GM12801 (cell line): ENCODE measurements around the gene PADI1.

Experiments
- TF ChIP-seq, protein P1 (sequence below): IDR thresholded peaks from one replicate; pipeline ENCODE4 v1.5.1; 2011; ENCODE audit warnings: control low read depth; ENCODE audit not compliant: insufficient read length; ENCODE audit errors: extremely low read depth

Gene PADI1

DNA sequence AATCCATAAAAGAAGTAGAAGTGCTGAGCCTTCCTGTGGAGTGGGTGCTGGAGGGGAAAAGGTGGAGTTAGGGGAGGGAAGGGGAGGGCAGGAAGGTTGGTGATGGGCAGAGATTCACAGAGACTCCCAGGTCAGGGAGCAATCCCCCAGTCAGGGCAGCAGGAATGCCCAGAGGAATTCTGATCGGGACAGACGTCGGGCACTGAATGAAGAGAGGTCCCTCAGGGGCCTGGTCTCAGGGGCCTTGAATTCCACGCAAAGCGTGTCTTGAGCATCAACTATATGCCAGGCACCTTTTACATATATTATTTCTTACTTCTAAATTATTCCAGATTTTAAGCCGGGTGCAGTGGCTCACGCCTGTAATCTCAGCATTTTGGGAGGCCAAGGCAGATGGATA lies 7.2 kb upstream of the PADI1 start:
- TF ChIP-seq, protein P1, sequence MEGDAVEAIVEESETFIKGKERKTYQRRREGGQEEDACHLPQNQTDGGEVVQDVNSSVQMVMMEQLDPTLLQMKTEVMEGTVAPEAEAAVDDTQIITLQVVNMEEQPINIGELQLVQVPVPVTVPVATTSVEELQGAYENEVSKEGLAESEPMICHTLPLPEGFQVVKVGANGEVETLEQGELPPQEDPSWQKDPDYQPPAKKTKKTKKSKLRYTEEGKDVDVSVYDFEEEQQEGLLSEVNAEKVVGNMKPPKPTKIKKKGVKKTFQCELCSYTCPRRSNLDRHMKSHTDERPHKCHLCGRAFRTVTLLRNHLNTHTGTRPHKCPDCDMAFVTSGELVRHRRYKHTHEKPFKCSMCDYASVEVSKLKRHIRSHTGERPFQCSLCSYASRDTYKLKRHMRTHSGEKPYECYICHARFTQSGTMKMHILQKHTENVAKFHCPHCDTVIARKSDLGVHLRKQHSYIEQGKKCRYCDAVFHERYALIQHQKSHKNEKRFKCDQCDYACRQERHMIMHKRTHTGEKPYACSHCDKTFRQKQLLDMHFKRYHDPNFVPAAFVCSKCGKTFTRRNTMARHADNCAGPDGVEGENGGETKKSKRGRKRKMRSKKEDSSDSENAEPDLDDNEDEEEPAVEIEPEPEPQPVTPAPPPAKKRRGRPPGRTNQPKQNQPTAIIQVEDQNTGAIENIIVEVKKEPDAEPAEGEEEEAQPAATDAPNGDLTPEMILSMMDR: no peak

DNA sequence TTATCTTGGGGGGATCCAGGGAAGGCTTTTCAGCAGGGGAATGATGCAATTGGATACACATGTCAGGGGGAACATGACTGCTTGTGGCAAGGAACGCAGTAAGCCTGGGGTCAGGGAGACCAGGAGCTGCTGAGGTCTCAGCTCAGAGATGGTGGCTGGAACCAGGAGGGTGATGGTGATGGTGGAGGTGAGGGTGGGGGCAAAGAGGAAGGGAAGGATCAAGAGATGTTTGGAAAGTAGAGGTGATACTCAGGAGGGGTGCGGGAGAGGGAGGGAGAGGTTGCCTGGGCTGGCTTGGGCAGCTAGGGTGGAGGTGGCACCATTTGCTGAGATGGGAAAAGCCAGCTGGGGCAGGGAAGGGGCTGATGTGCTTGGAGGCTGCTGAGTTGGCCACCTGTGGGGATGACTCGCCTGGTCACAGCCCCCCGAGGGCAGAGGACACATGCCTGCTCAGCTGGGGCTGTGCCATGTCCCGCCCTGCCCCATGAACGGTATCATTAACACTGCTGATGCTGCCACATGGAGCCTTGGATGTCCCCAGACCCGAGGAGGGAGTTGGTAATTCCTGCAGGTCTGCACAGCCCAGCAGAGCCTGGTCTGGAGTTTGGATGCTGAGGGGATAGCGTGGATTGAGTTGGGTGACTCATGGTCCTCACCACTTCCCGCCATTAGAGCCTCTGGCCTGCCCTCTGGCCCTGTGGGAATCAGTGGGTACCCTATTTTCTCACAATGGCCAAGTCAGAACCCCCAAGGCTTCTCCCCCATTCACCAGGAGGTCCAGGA lies 6.3 kb upstream of the PADI1 start:
- TF ChIP-seq, protein P1: no peak

DNA sequence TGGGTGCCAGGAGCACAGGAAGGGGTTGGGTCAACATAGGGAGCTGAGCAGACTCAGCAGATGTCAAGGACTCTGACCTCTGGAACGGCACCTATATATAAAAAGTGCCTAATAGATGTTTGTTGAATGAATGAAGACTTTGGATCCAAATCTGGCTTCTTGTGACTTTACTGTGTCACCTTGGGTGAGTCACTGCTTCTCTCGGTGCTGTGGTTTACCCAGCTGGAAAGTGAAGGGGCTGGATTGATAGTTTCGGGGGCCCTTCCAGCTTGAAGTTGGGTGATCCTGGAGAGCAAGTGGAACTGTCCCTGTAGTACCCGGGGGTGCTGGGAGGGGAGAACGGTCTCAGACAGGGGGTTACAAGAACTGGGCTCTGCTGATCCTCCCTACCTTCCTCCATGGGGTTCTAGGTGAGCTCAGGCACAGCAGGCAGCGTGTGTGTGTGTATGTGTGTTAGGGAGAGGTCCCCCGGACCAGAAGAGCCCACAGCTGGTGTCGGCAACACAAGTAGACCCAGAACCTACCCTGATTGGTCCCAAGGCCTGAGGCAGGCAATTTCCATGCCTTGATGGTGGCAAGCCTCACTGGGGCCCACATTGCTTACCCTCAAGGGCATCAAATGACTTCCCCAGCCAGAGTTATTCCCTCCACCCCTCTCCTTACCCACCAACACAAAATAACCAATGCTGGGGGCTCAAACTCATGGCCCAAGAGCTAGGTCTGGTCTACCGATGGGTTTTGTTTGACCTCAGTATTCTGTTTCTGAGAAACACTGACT lies 5.5 kb upstream of the PADI1 start:
- TF ChIP-seq, protein P1: no peak

DNA sequence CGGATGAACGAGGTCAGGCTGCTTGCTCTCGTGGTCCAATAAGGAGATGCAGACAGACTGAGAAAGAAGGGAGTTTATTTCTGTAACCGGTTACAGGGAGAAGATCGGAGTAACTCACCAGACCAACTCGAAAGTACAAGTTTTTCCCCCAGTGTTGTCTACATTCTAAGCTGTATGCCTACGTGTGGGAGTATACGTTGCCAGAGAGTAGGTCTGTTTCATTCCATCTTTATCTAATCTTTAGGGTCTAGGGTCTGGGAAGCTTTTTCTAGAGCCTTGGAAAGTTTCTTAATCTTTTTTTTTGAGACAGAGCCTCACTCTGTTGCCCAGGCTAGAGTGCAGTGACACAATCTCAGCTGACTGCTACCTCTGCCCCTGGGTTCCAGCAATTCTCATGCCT lies 4.7 kb upstream of the PADI1 start:
- TF ChIP-seq, protein P1: no peak

DNA sequence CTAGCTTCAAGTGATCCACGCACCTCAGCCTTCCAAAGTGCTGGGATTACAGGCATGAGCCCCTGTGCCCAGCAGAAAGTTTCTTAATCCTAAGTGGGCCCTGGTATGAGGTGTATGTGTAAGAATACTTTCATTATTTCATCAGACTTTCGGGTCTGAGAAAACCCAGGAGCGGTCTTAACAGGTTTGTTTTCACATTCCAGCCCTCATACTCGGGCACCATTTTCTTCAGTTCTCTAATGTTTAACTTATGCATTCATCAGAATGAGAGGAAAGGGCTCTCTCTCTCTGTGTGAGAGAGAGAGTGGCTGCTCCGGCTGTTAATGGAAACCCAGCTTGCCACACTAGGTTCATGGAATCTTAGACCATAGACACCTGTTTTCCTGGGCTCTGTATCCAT lies 4.2 kb upstream of the PADI1 start:
- TF ChIP-seq, protein P1: no peak

DNA sequence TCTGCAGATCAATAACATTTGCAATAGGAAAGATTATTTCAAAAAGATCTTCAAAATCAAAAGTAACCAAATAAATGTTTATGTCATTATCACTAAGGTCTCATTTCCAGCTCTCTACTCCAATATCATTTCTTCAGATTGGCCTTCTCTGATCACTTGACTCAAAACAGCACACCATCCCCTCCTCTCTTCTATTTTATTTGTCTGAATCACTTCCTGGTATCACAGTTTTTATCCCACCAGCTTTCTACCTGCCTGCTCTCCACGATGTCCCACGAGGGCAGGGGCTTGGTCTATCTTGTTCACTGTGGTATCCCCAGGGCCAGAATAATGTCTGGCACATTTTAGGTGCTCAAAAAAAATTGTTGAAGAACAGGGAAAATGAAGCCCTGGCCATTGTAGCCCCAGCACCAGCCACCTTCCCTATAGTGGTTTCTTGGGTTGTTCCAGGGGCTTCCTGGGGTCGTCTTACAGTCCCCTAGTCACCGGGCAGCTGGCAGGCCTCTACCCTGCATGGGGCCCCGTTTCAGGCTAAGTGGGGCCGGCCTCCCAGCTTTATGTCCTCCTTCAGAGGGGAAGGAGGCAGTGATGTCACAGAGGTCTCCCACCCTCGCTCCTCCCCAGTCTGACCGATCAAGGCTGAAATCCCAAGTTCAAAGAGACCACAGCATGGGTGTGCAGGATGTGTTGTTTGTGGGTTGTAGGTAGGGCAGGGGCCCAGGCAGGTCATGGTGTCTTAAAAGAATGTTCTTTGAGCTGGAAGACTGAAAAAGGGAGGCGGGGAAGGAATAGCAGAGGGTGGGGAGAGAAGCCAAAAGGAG lies 3.5 kb upstream of the PADI1 start:
- TF ChIP-seq, protein P1: no peak

DNA sequence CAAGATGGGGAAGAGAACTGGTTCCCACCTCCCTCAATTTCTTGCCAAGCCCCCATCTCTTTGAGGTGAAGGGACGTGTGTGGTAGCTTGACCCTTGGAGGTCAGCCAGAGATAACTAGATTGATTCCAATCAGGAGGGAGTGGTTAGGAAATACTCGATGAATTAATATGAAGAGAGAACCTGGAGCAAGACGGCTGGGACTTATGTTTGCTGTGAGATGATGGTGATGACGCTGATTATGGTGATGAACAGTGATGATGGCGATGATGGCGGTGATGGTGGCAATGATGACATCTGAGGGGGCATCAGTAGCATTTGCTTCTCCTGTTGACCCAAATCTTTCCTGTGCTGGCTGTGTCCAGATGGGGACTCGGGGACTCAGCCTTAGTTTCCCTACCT lies 724 bp downstream of the PADI1 start:
- TF ChIP-seq, protein P1: no peak
